Endothelial cell of umbilical vein (primary cell): ENCODE data around the gene SIGLEC8. TPM values are rescaled to one million over a fixed set of nuclear protein-coding genes. Genes with fewer than 3 reads are reported as not detected.

Experiments
- BruUV-seq: library from RNA; stranded (reverse); fragments of 400-500 nt; replicated peaks from 2 replicates; lab custom pipeline; 2021; lab: Mats Ljungman, UMichigan
- CTCF ChIA-PET: fragments of 300-600, 350-600 bp; sonication (Branson Sonifier 250); formaldehyde crosslinking; loops from one replicate; lab custom pipeline; 2021; ENCODE audit warnings: antibody characterized with exemption, inconsistent platforms; lab: Charles Lee
- POLR2A ChIA-PET: fragments of 300-600, 350-600 bp; sonication (Branson Sonifier 250); formaldehyde crosslinking; loops from one replicate; lab custom pipeline; 2021; ENCODE audit warnings: antibody characterized with exemption, inconsistent platforms; lab: Charles Lee
- DNase-seq: peaks from one replicate; pipeline ENCODE4 v3.0.0-alpha.2; 2011; ENCODE audit warnings: low read depth, low spot score
- FAIRE-seq: peaks from 2 replicates; lab custom pipeline; 2011; peaks lifted over from hg19 to GRCh38; lab: Jason Lieb, UNC
- H2AFZ ChIP-seq: 2 replicates; pipeline ENCODE4 v1.6.0; 2012; ENCODE audit warnings: low read depth, low read length, control low read depth, inconsistent platforms
- H3K27ac ChIP-seq: 2 replicates; pipeline ENCODE4 v1.5.1; 2011; ENCODE audit warnings: low read depth, mild to moderate bottlenecking, control low read depth, low read length, moderate library complexity; ENCODE audit not compliant: insufficient read depth
- H3K27me3 ChIP-seq, 2 experiments: 2 replicates each; pipeline versions ENCODE4 v1.6.0 to v1.6.1; 2011; ENCODE audit warnings: low read length in 2 of 2, mixed read lengths in 1 of 2; ENCODE audit not compliant: control insufficient read depth in 2 of 2, insufficient read depth in 2 of 2
- H3K36me3 ChIP-seq, 2 experiments: 2 replicates in 1 of 2; 3 replicates in 1 of 2; pipeline ENCODE4 v1.5.1; 2011; ENCODE audit warnings: low read length in 2 of 2, mild to moderate bottlenecking in 1 of 2, moderate library complexity in 1 of 2; ENCODE audit not compliant: control insufficient read depth in 2 of 2, insufficient read depth in 2 of 2; ENCODE audit errors: extremely low read depth in 1 of 2
- H3K4me1 ChIP-seq: 3 replicates; pipeline ENCODE4 v1.5.1; 2011; ENCODE audit warnings: mild to moderate bottlenecking, low read length; ENCODE audit not compliant: control insufficient read depth, insufficient read depth; ENCODE audit errors: extremely low read depth
- H3K4me2 ChIP-seq: 2 replicates; pipeline ENCODE4 v1.6.1; 2011; ENCODE audit warnings: low read length, control low read depth, mixed read lengths; ENCODE audit not compliant: insufficient read depth
- H3K4me3 ChIP-seq, 3 experiments: fragments of 200-600 bp in 1 of 3; sonication (generic), shearing (Covaris generic) in 1 of 3; replicated peaks in 1 of 3; 2 replicates each; pipeline ENCODE4 v1.5.1; 2011 to 2016; ENCODE audit warnings: control low read depth in 3 of 3, low read length in 3 of 3, mild to moderate bottlenecking in 2 of 3, inconsistent platforms in 1 of 3, low read depth in 1 of 3, moderate library complexity in 1 of 3; ENCODE audit not compliant: insufficient read depth in 1 of 3
- H3K79me2 ChIP-seq: 2 replicates; pipeline ENCODE4 v1.6.0; 2012; ENCODE audit warnings: low read length, inconsistent platforms; ENCODE audit not compliant: control insufficient read depth, insufficient read depth
- H3K9ac ChIP-seq: replicated peaks from 2 replicates; pipeline ENCODE3; 2011; ENCODE audit warnings: low read length, control low read depth; ENCODE audit not compliant: insufficient read depth; ENCODE audit errors: extremely low read depth
- H3K9me1 ChIP-seq: replicated peaks from 3 replicates; pipeline ENCODE4 v1.6.0; 2011; ENCODE audit warnings: mild to moderate bottlenecking, low read length; ENCODE audit not compliant: control insufficient read depth, insufficient read depth; ENCODE audit errors: extremely low read depth
- H3K9me3 ChIP-seq: replicated peaks from 2 replicates; pipeline ENCODE4 v1.5.1; 2012; ENCODE audit warnings: low read length, inconsistent platforms; ENCODE audit not compliant: control insufficient read depth, insufficient read depth
- H4K20me1 ChIP-seq: replicated peaks from 2 replicates; pipeline ENCODE3; 2011; ENCODE audit warnings: mild to moderate bottlenecking, low read length; ENCODE audit not compliant: control insufficient read depth, insufficient read depth; ENCODE audit errors: extremely low read depth
- CTCF ChIP-seq, 2 donors: IDR thresholded peaks; 1 replicate in 1 of 2; 2 replicates in 1 of 2; pipeline ENCODE4 v1.5.1; 2011; ENCODE audit warnings: low read length in 2 of 2, mild to moderate bottlenecking in 2 of 2, moderate library complexity in 2 of 2, control low read depth in 1 of 2, inconsistent platforms in 1 of 2, low read depth in 1 of 2; ENCODE audit not compliant: insufficient read depth in 1 of 2; ENCODE audit errors: extremely low read depth in 1 of 2
- EZH2 ChIP-seq: IDR thresholded peaks from 2 replicates; pipeline ENCODE4 v1.6.1; 2012; ENCODE audit warnings: borderline replicate concordance, low read depth, mild to moderate bottlenecking, moderate library complexity, low read length, inconsistent platforms; ENCODE audit not compliant: severe bottlenecking
- FOS ChIP-seq: IDR thresholded peaks from 2 replicates; pipeline ENCODE4 v1.6.1; 2011; ENCODE audit warnings: mild to moderate bottlenecking, low read length, moderate library complexity, borderline replicate concordance; ENCODE audit not compliant: insufficient read depth
- GATA2 ChIP-seq: IDR thresholded peaks from 2 replicates; pipeline ENCODE4 v1.7.0; 2011; ENCODE audit warnings: low read depth, mild to moderate bottlenecking, moderate library complexity, mixed read lengths, low read length; ENCODE audit not compliant: insufficient read length, insufficient read depth
- JUN ChIP-seq: IDR thresholded peaks from 2 replicates; pipeline ENCODE4 v1.6.1; 2011; ENCODE audit warnings: borderline replicate concordance, low read depth; ENCODE audit not compliant: insufficient read length, insufficient read depth
- MAX ChIP-seq: IDR thresholded peaks from 2 replicates; pipeline ENCODE4 v1.6.1; 2011; ENCODE audit not compliant: insufficient read depth, insufficient read length
- MYC ChIP-seq: IDR thresholded peaks from one replicate; pipeline ENCODE4 v1.6.1; 2011; ENCODE audit warnings: mild to moderate bottlenecking, low read depth, low read length
- POLR2A ChIP-seq: IDR thresholded peaks from 2 replicates; pipeline ENCODE4 v1.6.1; 2012; ENCODE audit warnings: low read depth, mild to moderate bottlenecking, control low read depth, low read length
- POLR2AphosphoS5 ChIP-seq: IDR thresholded peaks from 2 replicates; pipeline ENCODE4 v1.6.1; 2012; ENCODE audit warnings: low read depth, mild to moderate bottlenecking, control low read depth, low read length, moderate library complexity; ENCODE audit not compliant: insufficient read depth
- dilution Hi-C: fragments of 300-500 bp; cut with MboI; formaldehyde crosslinking; loops from one replicate; pipeline ENCODE4 v1.15.0; 2019; ENCODE audit warnings: low sequenced_read_pairs; ENCODE audit not compliant: extremely low pct_ligation_motif_present
- intact Hi-C: fragments of 100-400 bp; cut with micrococcal nuclease; formaldehyde crosslinking; loops from one replicate; pipeline ENCODE4 v1.10.0; 2022
- polyA plus RNA-seq, 4 experiments: library from polyadenylated mRNA; depleted of rRNA in 3 of 4; stranded (reverse) in 3 of 4; unstranded in 1 of 4; fragments of >200 nt; gene quantifications; 2 replicates each; pipeline versions ENCODE4 v1.2.1 to v1.2.3, GENCODE V29; 2011 to 2012; ENCODE audit warnings: missing spikeins in 1 of 4
- total RNA-seq: library from RNA; stranded (reverse); gene quantifications from 2 replicates; pipeline ENCODE4 v1.2.3, GENCODE V29; 2021

SIGLEC8 gene
- total and polyA plus RNA-seq, 2 donors (not counting 3 experiments of a cell fraction or from before 2014, with no cell fraction given), result not detected

GRCh38 chr19:51469162-51469561, 10.9 kb upstream of the SIGLEC8 start:
- H3K4me1 ChIP-seq, result no peaks in the 10 kb centered on the region
- dilution Hi-C loops (no loop called here), intact Hi-C loops (no loop called here)
- no peak overlapping the region for H3K27ac ChIP-seq
- H3K9me1 ChIP-seq, result no peaks in the 10 kb centered on the region
- POLR2A ChIA-PET, result no interaction called here
- FAIRE-seq, result no peak
- H3K4me2 ChIP-seq, result no peak overlapping the region
- no TSS peak for BruUV-seq
- DNase-seq, result no peak
- CTCF ChIA-PET, result interaction anchor here (10.3 kb wide), 1 partner anchor 189 kb away, joined by 414 read pairs; no protein-coding TSS in a partner anchor
- no peak overlapping the region for H3K4me3 ChIP-seq
- no peaks in the 10 kb centered on the region for H3K36me3 ChIP-seq
- H4K20me1 ChIP-seq, result no peaks in the 10 kb centered on the region
- no peak overlapping the region for H3K9ac ChIP-seq
- no peaks in the 10 kb centered on the region for H3K79me2 ChIP-seq
- H3K9me3 ChIP-seq, result no peaks in the 10 kb centered on the region
- H3K27me3 ChIP-seq, result no peaks in the 10 kb centered on the region
- H2AFZ ChIP-seq, result no peak overlapping the region
- TF ChIP-seq MAX (no peak), EZH2 (no peak), FOS (no peak), POLR2A (no peak), GATA2 (no peak), CTCF (IDR thresholded peaks at IDR 0.05; ENCODE audit: extremely low read depth in 1 of 2, insufficient read depth in 1 of 2, low read depth in 1 of 2, low read length in 2 of 2) (no peak), MYC (no peak), JUN (no peak), POLR2AphosphoS5 (no peak)
